ENCODE measurements around the gene ZNF235. TPM values are rescaled to one million over a fixed set of nuclear protein-coding genes. Genes with fewer than 3 reads are reported as not detected.
"Not testable (repeated sequence)": the region's sequence is repeated elsewhere in the genome, so short reads cannot be mapped to it uniquely, and the experiment has no call there.

ZNF235 gene
- total and polyA plus RNA-seq, 5 donors = 3.0 to 5.2 (median 5.1) TPM

- intact Hi-C loops (cut with DNase I) = no loop called here
- Histone ChIP-seq H3K4me3 (ENCODE audit: low read length) (no peak overlapping the region), H3K4me1 (ENCODE audit: control insufficient read depth, insufficient read depth, low read length) (no peaks in the 10 kb centered on the region), H3K27ac (ENCODE audit: low read length) (no peak overlapping the region), H3K27me3 (ENCODE audit: control insufficient read depth, insufficient read depth) (no peaks in the 10 kb centered on the region), H3K9me3 (ENCODE audit: control insufficient read depth, low read length) (peaks cover 4% of the 10 kb centered on the region)
- WGBS = 92% methylated on average over 1 of the region's 1 CpG
- ATAC-seq (no peak), DNase-seq (no peak)
Measured at GRCh38 chr19:44258136-44258535, 46.7 kb downstream of the ZNF235 start.

- no peaks in the 10 kb centered on the region for H3K27me3 ChIP-seq (ENCODE audit: control insufficient read depth, insufficient read depth)
- no peaks in the 10 kb centered on the region for H3K4me1 ChIP-seq (ENCODE audit: control insufficient read depth, insufficient read depth, low read length)
- ATAC-seq = no peak
- DNase-seq = no peak
- intact Hi-C loops (cut with DNase I) = no loop called here
- H3K9me3 ChIP-seq (ENCODE audit: control insufficient read depth, low read length) = peaks cover 4% of the 10 kb centered on the region
- no peak overlapping the region for H3K4me3 ChIP-seq (ENCODE audit: low read length)
- no peak overlapping the region for H3K27ac ChIP-seq (ENCODE audit: low read length)
Measured at GRCh38 chr19:44255705-44256411, 49.0 kb downstream of the ZNF235 start.

GRCh38 chr19:44254496-44254895 lies 50.3 kb downstream of the ZNF235 start:
- Histone ChIP-seq H3K4me1 (ENCODE audit: control insufficient read depth, insufficient read depth, low read length) (no peaks in the 10 kb centered on the region), H3K9me3 (ENCODE audit: control insufficient read depth, low read length) (peaks cover 2% of the 10 kb centered on the region), H3K27me3 (ENCODE audit: control insufficient read depth, insufficient read depth) (no peaks in the 10 kb centered on the region), H3K27ac (ENCODE audit: low read length) (no peak overlapping the region), H3K4me3 (ENCODE audit: low read length) (no peak overlapping the region)
- no peak for ATAC-seq
- intact Hi-C loops (cut with DNase I) = no loop called here
- WGBS = 96% methylated on average over 2 of the region's 2 CpGs
- DNase-seq = no peak

GRCh38 chr19:44253392-44253791 lies 51.4 kb downstream of the ZNF235 start:
- ATAC-seq; H3K9me3 ChIP-seq (ENCODE audit: control insufficient read depth, low read length); H3K27ac ChIP-seq (ENCODE audit: low read length); H3K27me3 ChIP-seq (ENCODE audit: control insufficient read depth, insufficient read depth); H3K4me1 ChIP-seq (ENCODE audit: control insufficient read depth, insufficient read depth, low read length); H3K4me3 ChIP-seq (ENCODE audit: low read length); intact Hi-C loops (cut with DNase I); DNase-seq: not testable (repeated sequence)
- 94% methylated on average over 2 of the region's 2 CpGs for WGBS

- H3K27me3 ChIP-seq (ENCODE audit: control insufficient read depth, insufficient read depth); H3K9me3 ChIP-seq (ENCODE audit: control insufficient read depth, low read length); ATAC-seq; H3K27ac ChIP-seq (ENCODE audit: low read length); intact Hi-C loops (cut with DNase I); DNase-seq; H3K4me1 ChIP-seq (ENCODE audit: control insufficient read depth, insufficient read depth, low read length); H3K4me3 ChIP-seq (ENCODE audit: low read length): not testable (repeated sequence)
- WGBS = 98% methylated on average over 2 of the region's 2 CpGs
Measured at GRCh38 chr19:44252332-44252731, 52.5 kb downstream of the ZNF235 start.

- Histone ChIP-seq H3K4me1 (ENCODE audit: control insufficient read depth, insufficient read depth, low read length) (no peaks in the 10 kb centered on the region), H3K4me3 (ENCODE audit: low read length) (no peak overlapping the region), H3K9me3 (ENCODE audit: control insufficient read depth, low read length) (peaks cover 15% of the 10 kb centered on the region), H3K27me3 (ENCODE audit: control insufficient read depth, insufficient read depth) (no peaks in the 10 kb centered on the region), H3K27ac (ENCODE audit: low read length) (no peak overlapping the region)
- DNase-seq (no peak), ATAC-seq (no peak)
- intact Hi-C loops (cut with DNase I) = no loop called here
- WGBS = 97% methylated on average over 8 of the region's 8 CpGs
Measured at GRCh38 chr19:44236384-44236783, 68.4 kb downstream of the ZNF235 start.

Other genes with a start within 250 kb of the ZNF235 start
- 1 to 10 TPM; 2.0 to 2.7 (median 2.4) TPM for gene ZNF284, start 232.9 kb downstream of the ZNF235 start, total RNA-seq
- 1.00 TPM for gene ZNF284, start 232.9 kb downstream of the ZNF235 start, polyA plus RNA-seq
- gene ZNF224, start 210.7 kb downstream of the ZNF235 start, total RNA-seq = 10 to 100 TPM; 14.9 to 17.0 (median 15.9) TPM
- 10.1 TPM for gene ZNF224, start 210.7 kb downstream of the ZNF235 start, polyA plus RNA-seq
- gene ZNF225, start 191.6 kb downstream of the ZNF235 start, total RNA-seq = 1 to 10 TPM; 3.6 to 4.2 (median 3.9) TPM
- 1.9 TPM for gene ZNF225, start 191.6 kb downstream of the ZNF235 start, polyA plus RNA-seq
- gene ZNF234, start 163.5 kb downstream of the ZNF235 start, total RNA-seq = 10 to 100 TPM in 1 of 4 donors, 1 to 10 TPM in 3; 9.6 to 10.6 (median 9.9) TPM
- 4.4 TPM for gene ZNF234, start 163.5 kb downstream of the ZNF235 start, polyA plus RNA-seq
- gene ZNF226, start 139.9 kb downstream of the ZNF235 start, total RNA-seq = 10 to 100 TPM; 19.4 to 23.0 (median 22.2) TPM
- gene ZNF226, start 139.9 kb downstream of the ZNF235 start, polyA plus RNA-seq = 24.8 TPM
- 10 to 100 TPM; 13.2 to 16.0 (median 15.0) TPM for gene ZNF227, start 92.5 kb downstream of the ZNF235 start, total RNA-seq
- gene ZNF227, start 92.5 kb downstream of the ZNF235 start, polyA plus RNA-seq = 5.2 TPM
- gene ZNF233, start 45.1 kb downstream of the ZNF235 start, total RNA-seq = 1 to 10 TPM; 3.4 to 8.8 (median 6.4) TPM
- gene ZNF233, start 45.1 kb downstream of the ZNF235 start, polyA plus RNA-seq = 3.2 TPM
- 1 to 10 TPM; 5.2 to 7.3 (median 5.9) TPM for gene ZNF112, start 51.7 kb upstream of the ZNF235 start, total RNA-seq
- 2.6 TPM for gene ZNF112, start 51.7 kb upstream of the ZNF235 start, polyA plus RNA-seq
- 1 to 10 TPM; 2.7 to 5.5 (median 3.9) TPM for gene ZNF285, start 96.6 kb upstream of the ZNF235 start, total RNA-seq
- 2.2 TPM for gene ZNF285, start 96.6 kb upstream of the ZNF235 start, polyA plus RNA-seq
- gene ZNF229, start 143.4 kb upstream of the ZNF235 start, total RNA-seq = 1 to 10 TPM; 7.0 to 7.8 (median 7.2) TPM
- gene ZNF229, start 143.4 kb upstream of the ZNF235 start, polyA plus RNA-seq = 3.3 TPM
- gene ZNF180, start 195.5 kb upstream of the ZNF235 start, total RNA-seq = 1 to 10 TPM; 5.3 to 6.5 (median 6.0) TPM
- 2.6 TPM for gene ZNF180, start 195.5 kb upstream of the ZNF235 start, polyA plus RNA-seq
- not detected for gene CEACAM20, start 224.7 kb upstream of the ZNF235 start, total RNA-seq
- not detected for gene CEACAM20, start 224.7 kb upstream of the ZNF235 start, polyA plus RNA-seq